Measurements from ENCODE around the gene FBXL15. TPM values are rescaled to one million over a fixed set of nuclear protein-coding genes. Genes with fewer than 3 reads are reported as not detected.

FBXL15 gene
- total RNA-seq, 2 experiments from 2014 or later, result 14.1 to 15.7 TPM

GRCh38 chr10:102405632-102406031 is 15.0 kb upstream of the FBXL15 start:
- no peaks in the 10 kb centered on the region for H3K27me3 Mint-ChIP-seq
- TF ChIP-seq, protein P1, sequence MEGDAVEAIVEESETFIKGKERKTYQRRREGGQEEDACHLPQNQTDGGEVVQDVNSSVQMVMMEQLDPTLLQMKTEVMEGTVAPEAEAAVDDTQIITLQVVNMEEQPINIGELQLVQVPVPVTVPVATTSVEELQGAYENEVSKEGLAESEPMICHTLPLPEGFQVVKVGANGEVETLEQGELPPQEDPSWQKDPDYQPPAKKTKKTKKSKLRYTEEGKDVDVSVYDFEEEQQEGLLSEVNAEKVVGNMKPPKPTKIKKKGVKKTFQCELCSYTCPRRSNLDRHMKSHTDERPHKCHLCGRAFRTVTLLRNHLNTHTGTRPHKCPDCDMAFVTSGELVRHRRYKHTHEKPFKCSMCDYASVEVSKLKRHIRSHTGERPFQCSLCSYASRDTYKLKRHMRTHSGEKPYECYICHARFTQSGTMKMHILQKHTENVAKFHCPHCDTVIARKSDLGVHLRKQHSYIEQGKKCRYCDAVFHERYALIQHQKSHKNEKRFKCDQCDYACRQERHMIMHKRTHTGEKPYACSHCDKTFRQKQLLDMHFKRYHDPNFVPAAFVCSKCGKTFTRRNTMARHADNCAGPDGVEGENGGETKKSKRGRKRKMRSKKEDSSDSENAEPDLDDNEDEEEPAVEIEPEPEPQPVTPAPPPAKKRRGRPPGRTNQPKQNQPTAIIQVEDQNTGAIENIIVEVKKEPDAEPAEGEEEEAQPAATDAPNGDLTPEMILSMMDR (IDR thresholded peaks at IDR 0.05), result no peak
- ChIA-PET CTCF (interaction anchor here (1.1 to 15.2 kb wide), 5 partner anchors 11 to 175 kb away, joined by 3 to 143 read pairs (median 4); partner anchors contain the start of gene FBXL15), POLR2A (interaction anchor here (0.8 to 6.4 kb wide), 9 partner anchors 9 to 269 kb away, joined by 3 to 88 read pairs (median 5); partner anchors contain the start of genes FBXL15 and NFKB2)
- peaks cover 32% of the 10 kb centered on the region for H3K4me1 Mint-ChIP-seq (ENCODE audit: low read depth)
- intact Hi-C loops (cut with micrococcal nuclease), result no loop called here
- H3K9me3 Mint-ChIP-seq, result no peaks in the 10 kb centered on the region
- H3K4me3 Mint-ChIP-seq, result no peak overlapping the region
- peaks cover 21% of the 10 kb centered on the region for H3K36me3 Mint-ChIP-seq (ENCODE audit: low read depth)
- peak; percentile 46 for DNase-seq
- peak; percentile 2 for ATAC-seq
- H3K27ac Mint-ChIP-seq, result peak overlapping the region; percentile 18

- H3K4me1 Mint-ChIP-seq (ENCODE audit: low read depth), result peaks cover 36% of the 10 kb centered on the region
- ChIA-PET CTCF (interaction anchor here (1.0 to 15.2 kb wide), 3 partner anchors 11 to 177 kb away, joined by 3 to 143 read pairs (median 28); partner anchors contain the start of genes FBXL15 and NFKB2), POLR2A (interaction anchor here (1.3 to 6.4 kb wide), 4 partner anchors 11 to 55 kb away, joined by 4 to 88 read pairs (median 9); partner anchors contain the start of genes FBXL15 and NFKB2)
- peaks cover 5% of the 10 kb centered on the region for H3K27me3 Mint-ChIP-seq
- intact Hi-C loops (cut with micrococcal nuclease), result no loop called here
- ATAC-seq (no peak), DNase-seq (peak; percentile 15)
- no peak overlapping the region for H3K4me3 Mint-ChIP-seq
- H3K27ac Mint-ChIP-seq, result no peak overlapping the region
- TF ChIP-seq, protein P1 (IDR thresholded peaks at IDR 0.05), result no peak
- H3K9me3 Mint-ChIP-seq, result no peaks in the 10 kb centered on the region
- peaks cover 12% of the 10 kb centered on the region for H3K36me3 Mint-ChIP-seq (ENCODE audit: low read depth)
Observed at GRCh38 chr10:102406815-102407214, 13.8 kb upstream of the FBXL15 start.

- no peak for DNase-seq
- intact Hi-C loops (cut with micrococcal nuclease), result no loop called here
- H3K27ac Mint-ChIP-seq, result no peak overlapping the region
- ChIA-PET POLR2A (interaction anchor here (1.1 to 6.4 kb wide), 5 partner anchors 11 to 54 kb away, joined by 3 to 88 read pairs (median 6); partner anchors contain the start of genes FBXL15 and NFKB2), CTCF (interaction anchor here (0.9 to 15.2 kb wide), 4 partner anchors 9 to 177 kb away, joined by 3 to 143 read pairs (median 18); partner anchors contain the start of genes FBXL15 and NFKB2)
- ATAC-seq, result no peak
- no peaks in the 10 kb centered on the region for H3K9me3 Mint-ChIP-seq
- TF ChIP-seq, protein P1 (IDR thresholded peaks at IDR 0.05), result no peak
- H3K36me3 Mint-ChIP-seq (ENCODE audit: low read depth), result peaks cover 5% of the 10 kb centered on the region
- H3K4me1 Mint-ChIP-seq (ENCODE audit: low read depth), result peaks cover 34% of the 10 kb centered on the region
- no peak overlapping the region for H3K4me3 Mint-ChIP-seq
- peaks cover 6% of the 10 kb centered on the region for H3K27me3 Mint-ChIP-seq
Observed at GRCh38 chr10:102407425-102408130, 13.1 kb upstream of the FBXL15 start.

DNA sequence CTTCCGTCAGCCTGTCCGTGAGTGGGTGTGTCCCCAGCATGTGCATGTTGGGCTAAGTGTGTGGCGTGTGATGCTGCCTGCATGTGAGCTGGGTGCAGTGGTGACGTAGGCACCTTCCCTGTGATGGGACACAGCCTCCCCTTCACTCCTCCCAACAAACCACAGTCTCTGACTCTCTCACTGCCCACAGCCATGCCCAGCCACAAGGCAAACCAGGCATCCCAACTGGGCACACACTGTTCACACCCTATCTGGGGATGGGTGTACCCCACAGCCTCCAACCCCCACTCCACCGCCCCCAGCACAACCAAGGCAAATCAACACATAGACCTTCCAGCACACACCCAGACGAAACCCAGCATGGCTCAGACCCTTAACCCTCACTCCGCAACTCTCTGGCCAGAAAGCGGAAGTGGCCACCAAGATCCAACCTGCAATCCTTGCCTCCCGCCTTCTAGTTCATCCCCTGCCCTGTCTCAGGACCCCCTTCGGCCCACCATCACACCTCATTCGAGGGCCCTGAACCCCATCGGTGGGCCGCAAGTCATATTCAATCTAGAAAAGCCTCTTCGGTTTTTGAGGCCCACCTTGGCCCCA is 12.4 kb upstream of the FBXL15 start:
- Mint-ChIP-seq H3K4me1 (ENCODE audit: low read depth) (peaks cover 40% of the 10 kb centered on the region), H3K4me3 (peak overlapping the region; percentile 62), H3K9me3 (no peaks in the 10 kb centered on the region), H3K36me3 (ENCODE audit: low read depth) (peaks cover 5% of the 10 kb centered on the region), H3K27me3 (peaks cover 7% of the 10 kb centered on the region), H3K27ac (peak overlapping the region; percentile 74)
- POLR2A ChIA-PET, result interaction anchor here (1.1 to 6.4 kb wide), 5 partner anchors 12 to 163 kb away, joined by 3 to 88 read pairs (median 5); partner anchors contain the start of genes GBF1 and NFKB2
- intact Hi-C loops (cut with micrococcal nuclease), result no loop called here
- TF ChIP-seq, protein P1 (IDR thresholded peaks at IDR 0.05), result no peak
- no peak for ATAC-seq
- DNase-seq, result peak; percentile 51
- CTCF ChIA-PET, result interaction anchor here (0.9 to 6.4 kb wide), 2 partner anchors 9 to 178 kb away, joined by 8 to 28 read pairs; no protein-coding TSS in a partner anchor

All from activated CD8-positive, alpha-beta T cell treated with anti-CD3 and anti-CD28 coated beads for 36 hours (primary cell).